ENCODE measurements around the gene CARMIL3.

- TF ChIP-seq, protein P1, sequence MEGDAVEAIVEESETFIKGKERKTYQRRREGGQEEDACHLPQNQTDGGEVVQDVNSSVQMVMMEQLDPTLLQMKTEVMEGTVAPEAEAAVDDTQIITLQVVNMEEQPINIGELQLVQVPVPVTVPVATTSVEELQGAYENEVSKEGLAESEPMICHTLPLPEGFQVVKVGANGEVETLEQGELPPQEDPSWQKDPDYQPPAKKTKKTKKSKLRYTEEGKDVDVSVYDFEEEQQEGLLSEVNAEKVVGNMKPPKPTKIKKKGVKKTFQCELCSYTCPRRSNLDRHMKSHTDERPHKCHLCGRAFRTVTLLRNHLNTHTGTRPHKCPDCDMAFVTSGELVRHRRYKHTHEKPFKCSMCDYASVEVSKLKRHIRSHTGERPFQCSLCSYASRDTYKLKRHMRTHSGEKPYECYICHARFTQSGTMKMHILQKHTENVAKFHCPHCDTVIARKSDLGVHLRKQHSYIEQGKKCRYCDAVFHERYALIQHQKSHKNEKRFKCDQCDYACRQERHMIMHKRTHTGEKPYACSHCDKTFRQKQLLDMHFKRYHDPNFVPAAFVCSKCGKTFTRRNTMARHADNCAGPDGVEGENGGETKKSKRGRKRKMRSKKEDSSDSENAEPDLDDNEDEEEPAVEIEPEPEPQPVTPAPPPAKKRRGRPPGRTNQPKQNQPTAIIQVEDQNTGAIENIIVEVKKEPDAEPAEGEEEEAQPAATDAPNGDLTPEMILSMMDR (IDR thresholded peaks at IDR 0.05; ENCODE audit: low read depth, low read length), result no peak
- TF ChIP-seq POLR2A (IDR thresholded peaks at IDR 0.05; ENCODE audit: extremely low read depth, insufficient read length) (no peak), MAX (IDR thresholded peaks at IDR 0.05; ENCODE audit: low read depth, low read length) (no peak), MYC (IDR thresholded peaks at IDR 0.05; ENCODE audit: low read depth, low read length) (no peak)
Measured at GRCh38 chr14:24068711-24069410, 17.1 kb downstream of the CARMIL3 start.

Measured in NB4 (cell line).